Bone marrow (tissue), 2 donors: ENCODE measurements around the gene CAD.

Source experiments
- DNase-seq, 2 donors: peaks; one replicate each; lab custom pipeline; 2025; lab: John Stamatoyannopoulos, UW

CAD gene

GRCh38 chr2:27225526-27225925 lies 8.4 kb downstream of the CAD start:
- DNase-seq, result no peak

- DNase-seq, result no peak
These were observed 10.3 kb downstream of the CAD start for GRCh38 chr2:27227501-27227900.

- no peak for DNase-seq
These were observed 14.8 kb downstream of the CAD start for GRCh38 chr2:27231921-27232320.

GRCh38 chr2:27233341-27233740 lies 16.2 kb downstream of the CAD start:
- no peak for DNase-seq

- no peak for DNase-seq
These were observed 19.0 kb downstream of the CAD start for GRCh38 chr2:27236136-27236535.

GRCh38 chr2:27236626-27237025 lies 19.5 kb downstream of the CAD start:
- DNase-seq, result no peak

- no peak for DNase-seq
These were observed 20.3 kb downstream of the CAD start for GRCh38 chr2:27237341-27237945.

GRCh38 chr2:27238976-27239375 lies 21.8 kb downstream of the CAD start:
- no peak for DNase-seq

GRCh38 chr2:27240406-27240805 lies 23.2 kb downstream of the CAD start:
- no peak for DNase-seq

GRCh38 chr2:27241761-27242613 lies 24.8 kb downstream of the CAD start:
- DNase-seq, result no peak

- no peak for DNase-seq
These were observed 25.4 kb downstream of the CAD start for GRCh38 chr2:27242614-27242951.

GRCh38 chr2:27243391-27244130 lies 26.4 kb downstream of the CAD start:
- no peak for DNase-seq

- no peak for DNase-seq
These were observed 27.9 kb downstream of the CAD start for GRCh38 chr2:27245116-27245515.

GRCh38 chr2:27245626-27246025 lies 28.5 kb downstream of the CAD start:
- DNase-seq, result no peak

- no peak for DNase-seq
These were observed 30.7 kb downstream of the CAD start for GRCh38 chr2:27247893-27248292.

GRCh38 chr2:27249159-27249890 lies 32.2 kb downstream of the CAD start:
- DNase-seq, result no peak

- peak; percentile 8 to 39 for DNase-seq
These were observed 32.9 kb downstream of the CAD start for GRCh38 chr2:27249891-27250651.

- DNase-seq, result no peak
These were observed 33.6 kb downstream of the CAD start for GRCh38 chr2:27250652-27251379.

GRCh38 chr2:27251766-27252165 lies 34.6 kb downstream of the CAD start:
- DNase-seq, result no peak

- no peak for DNase-seq
These were observed 38.0 kb downstream of the CAD start for GRCh38 chr2:27255187-27255586.

GRCh38 chr2:27255660-27256059 lies 38.5 kb downstream of the CAD start:
- no peak for DNase-seq
